ENCODE results near the gene APOC4. TPM values are rescaled to one million over a fixed set of nuclear protein-coding genes. Genes with fewer than 3 reads are reported as not detected.

The APOC4 gene
- total RNA-seq, 1 experiment from 2014 or later = not detected

DNA sequence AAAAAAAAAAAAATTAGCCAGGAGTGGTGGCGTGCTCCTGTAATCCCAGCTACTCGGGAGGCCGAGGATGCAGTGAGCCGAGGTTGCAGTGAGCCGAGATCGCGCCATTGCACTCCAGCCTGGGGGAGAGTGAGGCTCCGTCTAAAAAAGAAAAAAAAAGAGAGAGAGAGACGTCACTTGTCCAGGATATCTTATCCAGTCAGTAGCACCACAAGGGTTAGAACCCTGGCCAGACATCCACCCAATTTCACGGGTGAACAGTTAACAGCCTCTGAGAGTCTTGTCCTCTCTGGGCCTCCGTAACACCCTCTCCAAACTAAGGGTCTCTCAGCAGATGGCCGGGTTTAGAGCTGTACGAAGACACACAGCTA lies 12.2 kb downstream of the APOC4 start:
- H2AFZ ChIP-seq (ENCODE audit: low read depth, low read length, poor library complexity, severe bottlenecking) = peak overlapping the region; percentile 24
- no peak for DNase-seq (ENCODE audit: low read depth, low spot score)
- H3K79me2 ChIP-seq (ENCODE audit: insufficient read depth, low read length) = peaks cover 40% of the 10 kb centered on the region
- no peaks in the 10 kb centered on the region for H3K36me3 ChIP-seq (ENCODE audit: control insufficient read depth in 1 of 2, insufficient read depth in 2 of 2, low read length in 2 of 2)
- H3K9me3 ChIP-seq (ENCODE audit: control insufficient read depth in 1 of 2, insufficient read depth in 1 of 2, low read depth in 1 of 2, low read length in 2 of 2) = no peaks in the 10 kb centered on the region
- intact Hi-C loops (cut with micrococcal nuclease) = loop anchor here (2.0 to 10.0 kb wide), 3 partner anchors 39 to 369 kb away; partner anchors contain the start of genes APOC1 and NECTIN2
- BruUV-seq (replicated peaks) = no TSS peak
- H3K27ac ChIP-seq (ENCODE audit: low read depth, low read length) = peak overlapping the region; percentile 98
- H3K4me1 ChIP-seq (ENCODE audit: control insufficient read depth in 1 of 2, insufficient read depth in 2 of 2, low read length in 2 of 2) = peaks cover 11 to 34% of the 10 kb centered on the region in 2 experiments; a peak in 3 of 4 replicates
- peak overlapping the region; percentile 83 for H3K4me2 ChIP-seq (ENCODE audit: low read length)
- CTCF ChIA-PET = interaction anchor here (1.3 to 1.4 kb wide), 2 partner anchors 137 to 231 kb away, joined by 3 read pairs; no protein-coding TSS in a partner anchor
- TF ChIP-seq, protein P1, sequence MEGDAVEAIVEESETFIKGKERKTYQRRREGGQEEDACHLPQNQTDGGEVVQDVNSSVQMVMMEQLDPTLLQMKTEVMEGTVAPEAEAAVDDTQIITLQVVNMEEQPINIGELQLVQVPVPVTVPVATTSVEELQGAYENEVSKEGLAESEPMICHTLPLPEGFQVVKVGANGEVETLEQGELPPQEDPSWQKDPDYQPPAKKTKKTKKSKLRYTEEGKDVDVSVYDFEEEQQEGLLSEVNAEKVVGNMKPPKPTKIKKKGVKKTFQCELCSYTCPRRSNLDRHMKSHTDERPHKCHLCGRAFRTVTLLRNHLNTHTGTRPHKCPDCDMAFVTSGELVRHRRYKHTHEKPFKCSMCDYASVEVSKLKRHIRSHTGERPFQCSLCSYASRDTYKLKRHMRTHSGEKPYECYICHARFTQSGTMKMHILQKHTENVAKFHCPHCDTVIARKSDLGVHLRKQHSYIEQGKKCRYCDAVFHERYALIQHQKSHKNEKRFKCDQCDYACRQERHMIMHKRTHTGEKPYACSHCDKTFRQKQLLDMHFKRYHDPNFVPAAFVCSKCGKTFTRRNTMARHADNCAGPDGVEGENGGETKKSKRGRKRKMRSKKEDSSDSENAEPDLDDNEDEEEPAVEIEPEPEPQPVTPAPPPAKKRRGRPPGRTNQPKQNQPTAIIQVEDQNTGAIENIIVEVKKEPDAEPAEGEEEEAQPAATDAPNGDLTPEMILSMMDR (IDR thresholded peaks at IDR 0.05 in 2 of 3, conservative IDR thresholded peaks at IDR 0.05 in 1 of 3; ENCODE audit: borderline replicate concordance in 1 of 3, insufficient read depth in 1 of 3, low read depth in 2 of 3, low read length in 2 of 3) = no peak
- TF ChIP-seq CEBPB (IDR thresholded peaks at IDR 0.05; ENCODE audit: low read depth) = no peak
- TF ChIP-seq TCF7L2 (IDR thresholded peaks at IDR 0.05; ENCODE audit: borderline replicate concordance, extremely low read depth, insufficient read depth, insufficient read length) = no peak
- TF ChIP-seq SRF (IDR thresholded peaks at IDR 0.05; ENCODE audit: low read depth) = no peak
- no peak for TF ChIP-seq JUND (IDR thresholded peaks at IDR 0.05)
- TF ChIP-seq SIN3A (IDR thresholded peaks at IDR 0.05; ENCODE audit: low read depth) = no peak
- no peak for TF ChIP-seq FOSL1 (IDR thresholded peaks at IDR 0.05; ENCODE audit: low read depth)
- TF ChIP-seq POLR2A (IDR thresholded peaks at IDR 0.05; ENCODE audit: borderline replicate concordance, extremely low read depth, insufficient read depth, insufficient read length) = no peak
- no peak for TF ChIP-seq EZH2 (IDR thresholded peaks at IDR 0.05)
- no peak for TF ChIP-seq SP1 (IDR thresholded peaks at IDR 0.05; ENCODE audit: low read depth)
- no peak for TF ChIP-seq CBX3 (IDR thresholded peaks at IDR 0.05; ENCODE audit: low read depth)
- TF ChIP-seq, protein P2, sequence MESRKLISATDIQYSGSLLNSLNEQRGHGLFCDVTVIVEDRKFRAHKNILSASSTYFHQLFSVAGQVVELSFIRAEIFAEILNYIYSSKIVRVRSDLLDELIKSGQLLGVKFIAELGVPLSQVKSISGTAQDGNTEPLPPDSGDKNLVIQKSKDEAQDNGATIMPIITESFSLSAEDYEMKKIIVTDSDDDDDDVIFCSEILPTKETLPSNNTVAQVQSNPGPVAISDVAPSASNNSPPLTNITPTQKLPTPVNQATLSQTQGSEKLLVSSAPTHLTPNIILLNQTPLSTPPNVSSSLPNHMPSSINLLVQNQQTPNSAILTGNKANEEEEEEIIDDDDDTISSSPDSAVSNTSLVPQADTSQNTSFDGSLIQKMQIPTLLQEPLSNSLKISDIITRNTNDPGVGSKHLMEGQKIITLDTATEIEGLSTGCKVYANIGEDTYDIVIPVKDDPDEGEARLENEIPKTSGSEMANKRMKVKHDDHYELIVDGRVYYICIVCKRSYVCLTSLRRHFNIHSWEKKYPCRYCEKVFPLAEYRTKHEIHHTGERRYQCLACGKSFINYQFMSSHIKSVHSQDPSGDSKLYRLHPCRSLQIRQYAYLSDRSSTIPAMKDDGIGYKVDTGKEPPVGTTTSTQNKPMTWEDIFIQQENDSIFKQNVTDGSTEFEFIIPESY (IDR thresholded peaks at IDR 0.05; ENCODE audit: extremely low read depth, insufficient replicate concordance, low read length) = no peak
- TF ChIP-seq EZH2phosphoT487 (IDR thresholded peaks at IDR 0.05; ENCODE audit: borderline replicate concordance) = no peak
- no peak for TF ChIP-seq POLR2AphosphoS5 (IDR thresholded peaks at IDR 0.05; ENCODE audit: low read depth, low read length)
- no peak for TF ChIP-seq ELF1 (IDR thresholded peaks at IDR 0.05; ENCODE audit: borderline replicate concordance, low read depth)
- TF ChIP-seq EGR1 (IDR thresholded peaks at IDR 0.05; ENCODE audit: low read depth) = no peak
- TF ChIP-seq RAD21 (IDR thresholded peaks at IDR 0.05; ENCODE audit: low read depth) = no peak
- H3K4me3 ChIP-seq (replicated peaks in 1 of 2; ENCODE audit: low read depth in 1 of 2, low read length in 2 of 2) = peak overlapping the region; percentile 71 to 85
- RAD21 ChIA-PET (ENCODE audit: low non-redundant PET in 1 of 2, low total read pairs in 2 of 2, uncharacterized antibody in 2 of 2, unreplicated experiment in 2 of 2) = no interaction called here
- no peak for ATAC-seq
- no peaks in the 10 kb centered on the region for H3K9me2 ChIP-seq (ENCODE audit: insufficient read depth)
- H3K27me3 ChIP-seq (ENCODE audit: insufficient read depth, low read length) = no peaks in the 10 kb centered on the region
- POLR2A ChIA-PET = interaction anchor here (1.0 kb wide), 2 partner anchors 41 to 49 kb away, joined by 4 read pairs; no protein-coding TSS in a partner anchor
- peak overlapping the region; percentile 93 for H3K9ac ChIP-seq (ENCODE audit: low read length)
- no peaks in the 10 kb centered on the region for H4K20me1 ChIP-seq (ENCODE audit: insufficient read depth)

Data from HCT116 (cell line).